ENCODE data around the gene PIH1D2.
"Not testable (repeated sequence)": the region's sequence is repeated elsewhere in the genome, so short reads cannot be mapped to it uniquely, and the experiment has no call there.

PIH1D2 gene

DNA sequence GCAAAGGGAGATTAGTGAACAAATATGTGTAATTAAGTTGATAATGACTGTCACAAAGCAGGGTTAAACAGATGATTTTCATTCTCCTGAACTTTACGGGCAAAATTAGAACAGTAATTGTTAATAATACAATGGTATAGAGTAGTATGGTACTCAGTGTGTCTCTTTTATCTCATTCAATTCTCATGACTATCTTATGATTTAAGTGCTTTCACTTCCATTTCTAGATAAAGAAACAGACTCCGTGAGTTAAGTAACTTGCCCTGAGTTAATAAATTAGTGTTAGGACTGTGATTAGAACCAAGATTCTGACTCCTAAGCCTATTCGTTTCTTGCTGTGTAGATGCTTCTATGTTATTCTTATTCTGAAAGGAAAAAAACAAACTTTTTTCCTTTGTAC lies 22.0 kb downstream of the PIH1D2 start:
- H3K4me3 ChIP-seq (ENCODE audit: low read depth, low read length), result no peak overlapping the region
- TF ChIP-seq, protein P1, sequence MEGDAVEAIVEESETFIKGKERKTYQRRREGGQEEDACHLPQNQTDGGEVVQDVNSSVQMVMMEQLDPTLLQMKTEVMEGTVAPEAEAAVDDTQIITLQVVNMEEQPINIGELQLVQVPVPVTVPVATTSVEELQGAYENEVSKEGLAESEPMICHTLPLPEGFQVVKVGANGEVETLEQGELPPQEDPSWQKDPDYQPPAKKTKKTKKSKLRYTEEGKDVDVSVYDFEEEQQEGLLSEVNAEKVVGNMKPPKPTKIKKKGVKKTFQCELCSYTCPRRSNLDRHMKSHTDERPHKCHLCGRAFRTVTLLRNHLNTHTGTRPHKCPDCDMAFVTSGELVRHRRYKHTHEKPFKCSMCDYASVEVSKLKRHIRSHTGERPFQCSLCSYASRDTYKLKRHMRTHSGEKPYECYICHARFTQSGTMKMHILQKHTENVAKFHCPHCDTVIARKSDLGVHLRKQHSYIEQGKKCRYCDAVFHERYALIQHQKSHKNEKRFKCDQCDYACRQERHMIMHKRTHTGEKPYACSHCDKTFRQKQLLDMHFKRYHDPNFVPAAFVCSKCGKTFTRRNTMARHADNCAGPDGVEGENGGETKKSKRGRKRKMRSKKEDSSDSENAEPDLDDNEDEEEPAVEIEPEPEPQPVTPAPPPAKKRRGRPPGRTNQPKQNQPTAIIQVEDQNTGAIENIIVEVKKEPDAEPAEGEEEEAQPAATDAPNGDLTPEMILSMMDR (IDR thresholded peaks at IDR 0.05; ENCODE audit: low read depth, low read length), result no peak

DNA sequence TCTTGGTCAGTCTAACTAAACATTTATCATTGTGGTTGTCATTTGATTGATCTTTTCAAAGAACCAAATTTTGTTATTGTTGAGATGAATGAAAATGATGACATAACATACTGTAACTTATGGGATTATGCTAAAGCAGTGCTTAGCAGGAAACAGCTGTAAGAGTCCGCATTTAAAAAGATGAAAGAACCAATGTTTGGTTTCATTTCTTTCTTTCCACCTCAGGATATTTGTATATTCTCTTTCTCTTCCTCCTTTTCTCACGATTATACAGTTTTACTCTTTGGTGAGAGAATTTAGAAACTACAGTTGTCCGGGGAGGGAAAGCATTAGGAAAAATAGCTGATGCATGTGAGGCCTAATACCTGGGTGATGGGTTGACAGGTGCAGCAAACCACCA lies 23.1 kb downstream of the PIH1D2 start:
- TF ChIP-seq, protein P1 (IDR thresholded peaks at IDR 0.05; ENCODE audit: low read depth, low read length), result no peak
- H3K4me3 ChIP-seq (ENCODE audit: low read depth, low read length), result no peak overlapping the region

DNA sequence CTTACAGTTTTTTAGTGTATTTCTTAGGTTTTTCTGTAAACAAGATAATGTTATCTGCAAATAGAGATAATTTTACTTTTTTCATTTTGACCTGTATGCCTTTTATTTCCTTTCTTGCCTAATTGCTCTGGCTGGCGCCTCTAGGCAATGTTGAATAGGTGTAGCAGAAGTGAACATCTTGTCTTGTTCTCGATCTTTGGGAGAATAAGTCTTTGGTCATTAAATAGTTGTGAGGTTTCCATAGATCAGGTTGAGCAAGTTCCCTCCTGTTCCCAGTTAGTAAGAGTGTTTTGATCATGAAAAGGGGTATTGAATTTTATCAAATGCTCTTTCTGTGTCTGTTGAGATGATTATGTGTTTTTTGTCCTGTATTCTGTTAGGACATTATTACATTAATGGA lies 24.0 kb downstream of the PIH1D2 start:
- H3K4me3 ChIP-seq (ENCODE audit: low read depth, low read length), result no peak overlapping the region
- TF ChIP-seq, protein P1 (IDR thresholded peaks at IDR 0.05; ENCODE audit: low read depth, low read length), result no peak

DNA sequence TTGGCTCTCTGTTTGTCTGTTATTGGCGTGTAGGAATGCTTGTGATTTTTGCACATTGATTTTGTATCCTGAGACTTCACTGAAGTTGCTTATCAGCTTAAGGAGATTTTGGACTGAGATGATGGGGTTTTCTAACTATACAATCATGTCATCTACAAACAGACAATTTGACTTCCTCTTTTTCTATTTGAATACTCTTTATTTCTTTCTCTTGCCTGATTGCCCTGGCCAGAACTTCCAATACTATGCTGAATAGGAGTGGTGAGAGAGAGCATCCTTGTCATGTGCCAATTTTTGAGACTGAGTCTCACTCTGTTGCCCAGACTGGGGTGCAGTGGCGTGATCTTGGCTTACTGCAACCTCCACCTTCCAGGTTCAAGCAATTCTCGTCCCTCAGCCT lies 25.6 kb downstream of the PIH1D2 start:
- not testable (repeated sequence) for H3K4me3 ChIP-seq (ENCODE audit: low read depth, low read length)

DNA sequence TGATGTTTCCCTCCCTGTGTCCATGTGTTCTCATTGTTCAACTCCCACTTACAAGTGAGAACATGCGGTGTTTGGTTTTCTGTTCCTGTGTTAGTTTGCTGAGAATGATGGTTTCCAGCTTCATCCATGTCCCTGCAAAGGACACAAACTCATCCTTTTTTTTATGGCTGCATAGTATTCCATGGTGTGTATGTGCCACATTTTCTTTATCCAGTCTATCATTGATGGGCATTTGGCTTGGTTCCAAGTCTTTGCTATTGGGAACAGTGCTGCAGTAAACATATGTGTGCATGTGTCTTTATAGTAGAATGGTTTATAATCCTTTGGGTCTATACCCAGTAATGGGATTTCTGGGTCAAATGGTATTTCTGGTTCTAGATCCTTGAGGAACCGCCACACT lies 27.2 kb downstream of the PIH1D2 start:
- H3K4me3 ChIP-seq (ENCODE audit: low read depth, low read length), result not testable (repeated sequence)

DNA sequence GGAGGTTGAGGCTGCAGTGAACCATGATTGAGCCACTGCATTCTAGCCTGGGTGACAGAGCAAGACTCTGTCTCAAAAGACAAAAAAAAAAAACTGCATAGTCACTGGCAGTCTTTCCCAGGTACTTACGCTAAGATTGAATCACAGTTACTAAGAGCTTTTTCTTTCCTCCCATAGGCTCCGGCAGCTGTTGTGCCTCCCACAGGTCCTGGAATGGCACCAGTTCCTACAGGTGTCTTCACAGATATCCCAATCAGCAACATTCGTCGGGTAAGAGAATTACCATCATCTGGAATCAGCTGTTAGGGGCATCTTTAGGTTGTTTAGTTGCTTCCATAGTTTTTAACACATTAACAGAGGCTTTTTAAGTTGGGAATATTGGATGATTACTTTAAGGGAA lies 28.9 kb downstream of the PIH1D2 start:
- no peak overlapping the region for H3K4me3 ChIP-seq (ENCODE audit: low read depth, low read length)
- TF ChIP-seq, protein P1 (IDR thresholded peaks at IDR 0.05; ENCODE audit: low read depth, low read length), result no peak

DNA sequence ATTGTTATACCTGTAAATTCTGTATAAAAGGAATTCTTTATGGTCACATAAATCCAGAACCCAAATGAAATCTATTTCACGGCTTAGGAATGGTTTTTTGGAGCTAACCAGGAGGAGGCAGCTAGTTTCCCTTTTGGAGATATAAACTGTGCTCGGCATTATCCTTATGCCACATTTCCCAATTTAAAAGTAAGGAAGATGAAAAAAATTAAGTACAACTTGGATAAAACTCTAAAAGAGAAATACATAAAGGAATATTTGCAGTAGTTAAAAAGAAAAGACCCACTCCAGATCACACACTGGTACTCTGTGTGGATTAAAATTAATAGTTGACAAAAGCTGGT lies 30.9 kb downstream of the PIH1D2 start:
- H3K4me3 ChIP-seq (ENCODE audit: low read depth, low read length), result no peak overlapping the region
- TF ChIP-seq, protein P1 (IDR thresholded peaks at IDR 0.05; ENCODE audit: low read depth, low read length), result no peak

DNA sequence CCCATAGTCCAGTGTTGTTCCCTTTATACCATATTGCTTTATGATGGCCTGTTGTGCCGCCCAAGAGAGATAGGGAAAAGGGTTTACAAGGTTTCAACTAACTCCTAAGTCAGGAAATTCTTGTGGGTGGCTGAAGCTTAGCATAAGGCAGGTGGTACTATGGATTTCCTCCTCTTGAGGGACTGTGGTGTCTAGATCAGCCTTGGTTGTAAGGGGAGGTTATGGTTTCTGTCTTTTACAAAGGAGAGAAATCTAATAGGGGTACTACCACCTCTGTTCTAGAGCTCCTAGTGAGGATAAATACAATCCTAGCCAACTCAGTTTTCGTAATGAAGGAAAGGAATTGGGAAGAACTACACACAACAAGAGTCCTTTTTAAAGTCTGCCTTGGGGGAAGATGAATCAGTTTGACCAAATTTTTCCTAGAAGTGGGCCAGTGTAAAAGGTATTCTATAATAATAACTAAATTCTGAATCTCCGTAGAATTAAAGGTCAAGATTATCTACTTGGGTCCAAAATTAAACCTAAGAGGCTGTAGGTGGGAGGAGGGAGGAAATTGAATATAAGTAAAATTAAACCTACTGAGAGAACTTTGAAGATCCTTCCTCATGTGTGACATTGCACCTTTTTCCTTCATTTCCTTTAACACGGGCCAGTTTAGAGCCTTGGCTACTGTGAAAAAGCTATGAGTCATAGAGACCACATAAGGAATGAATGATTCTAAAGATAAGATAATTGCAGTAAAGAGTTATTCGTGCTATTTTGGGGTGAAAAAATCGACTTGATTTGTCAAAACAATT lies 31.5 kb downstream of the PIH1D2 start:
- no peak overlapping the region for H3K4me3 ChIP-seq (ENCODE audit: low read depth, low read length)
- TF ChIP-seq, protein P1 (IDR thresholded peaks at IDR 0.05; ENCODE audit: low read depth, low read length), result no peak

All from WI38 (cell line).